Vagina (tissue), 2 donors: ENCODE measurements around the gene NXNL2. TPM values are rescaled to one million over a fixed set of nuclear protein-coding genes. Genes with fewer than 3 reads are reported as not detected.
A peak's percentile ranks its signal among the peaks of the same experiment; 100 is the strongest.

Experiments used
- DNase-seq, 2 donors: peaks; one replicate each; pipeline ENCODE4 v3.0.0-alpha.2; 2017; ENCODE audit errors: extremely low spot score in 2 of 2
- H3K27ac ChIP-seq: fragments of 200-600 bp; sonication (generic); one replicate; pipeline ENCODE4 v1.5.1; 2019
- H3K27me3 ChIP-seq: fragments of 200-600 bp; sonication (generic); one replicate; pipeline ENCODE4 v1.5.1; 2019
- H3K36me3 ChIP-seq, 2 donors: fragments of 200-600 bp; sonication (generic); one replicate each; pipeline ENCODE4 v1.5.1; 2017 to 2019
- H3K4me1 ChIP-seq: fragments of 200-600 bp; sonication (generic); one replicate; pipeline ENCODE4 v1.5.1; 2019
- H3K4me3 ChIP-seq, 2 donors: fragments of 200-600 bp; sonication (generic); 1 replicate in 1 of 2; 2 replicates in 1 of 2; pipeline ENCODE4 v1.5.1; 2016 to 2019
- H3K9me3 ChIP-seq: fragments of 200-600 bp; sonication (generic); one replicate; pipeline ENCODE4 v1.5.1; 2019
- POLR2A ChIP-seq, 2 donors: fragments of 450-650 bp; IDR thresholded peaks; one replicate each; pipeline ENCODE4 v1.6.1; 2017; ENCODE audit warnings: antibody characterized with exemption in 2 of 2, mild to moderate bottlenecking in 2 of 2, moderate library complexity in 2 of 2
- POLR2AphosphoS5 ChIP-seq, 2 donors: sonication (generic); formaldehyde crosslinking; IDR thresholded peaks; one replicate each; pipeline ENCODE4 v1.9.0; 2017; ENCODE audit warnings: antibody characterized with exemption in 2 of 2, mild to moderate bottlenecking in 2 of 2, low read depth in 1 of 2; ENCODE audit not compliant: insufficient read depth in 1 of 2
- intact Hi-C: fragments of 100-400 bp; cut with DNase I; formaldehyde crosslinking; loops from one replicate; pipeline ENCODE4 v1.15.1; 2023
- total RNA-seq: library from RNA; depleted of rRNA; stranded (reverse); fragments of >200 nt; gene quantifications from one replicate; pipeline ENCODE4 v1.2.3, GENCODE V29; 2016
- TF ChIP-seq, protein P1 (sequence below), 3 experiments: fragments of 450-650 bp in 2 of 3; fragments of 200-600 bp in 1 of 3; sonication (generic) in 1 of 3; IDR thresholded peaks; one replicate each; pipeline ENCODE4 v1.5.1; 2017 to 2019; ENCODE audit warnings: antibody characterized with exemption in 3 of 3, mild to moderate bottlenecking in 2 of 3, moderate library complexity in 2 of 3

Gene NXNL2
- total RNA-seq, 1 donor from 2014 or later = 2.5 TPM

DNA sequence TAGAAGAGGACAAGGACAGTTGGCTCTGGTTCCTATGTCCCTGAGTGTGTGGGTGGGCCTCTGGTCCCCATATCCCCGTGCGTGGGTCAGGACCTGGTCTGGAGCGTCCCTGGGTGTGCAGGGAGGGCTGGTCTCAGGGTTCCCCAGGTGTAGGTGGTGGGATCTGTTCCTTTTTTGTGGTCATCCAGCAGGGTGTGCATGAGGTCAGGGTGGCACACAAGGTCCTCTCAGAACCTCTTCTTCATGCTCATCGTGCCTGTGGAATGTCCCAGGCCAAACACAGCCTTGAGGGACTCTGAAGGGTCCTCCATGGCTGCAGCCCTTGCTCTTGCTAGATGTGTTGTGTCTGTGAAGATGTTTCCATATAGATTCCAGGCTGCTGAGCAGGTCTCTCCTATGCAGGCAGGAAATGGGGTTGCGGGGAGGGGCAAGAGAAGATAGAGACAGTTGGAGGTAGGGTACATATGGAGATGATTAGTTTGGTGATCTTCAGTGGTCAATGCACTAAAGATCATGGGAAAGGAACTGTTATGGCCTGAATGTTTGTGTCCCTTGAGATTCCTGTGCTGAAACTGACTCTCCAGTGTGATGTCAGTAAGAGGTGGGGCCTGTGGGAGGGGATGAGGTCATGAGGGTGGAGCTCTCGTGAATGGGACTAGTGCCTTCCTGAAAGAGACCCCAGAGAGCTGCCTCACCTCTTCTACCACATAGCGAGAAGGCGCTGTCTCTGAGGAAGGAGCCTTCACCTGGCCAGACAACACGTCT is 53.1 kb downstream of the NXNL2 start:
- Histone ChIP-seq H3K4me1 (no peaks in the 10 kb centered on the region), H3K9me3 (no peaks in the 10 kb centered on the region), H3K4me3 (no peak overlapping the region), H3K27ac (no peak overlapping the region), H3K36me3 (no peaks in the 10 kb centered on the region), H3K27me3 (no peaks in the 10 kb centered on the region)
- intact Hi-C loops = loop anchor here (10.0 kb wide), 1 partner anchor 493 kb away; no protein-coding TSS in a partner anchor
- DNase-seq = no peak
- TF ChIP-seq POLR2AphosphoS5 (IDR thresholded peaks at IDR 0.05; ENCODE audit: insufficient read depth in 1 of 2, low read depth in 1 of 2) (no peak), POLR2A (IDR thresholded peaks at IDR 0.05) (no peak)
- TF ChIP-seq, protein P1, sequence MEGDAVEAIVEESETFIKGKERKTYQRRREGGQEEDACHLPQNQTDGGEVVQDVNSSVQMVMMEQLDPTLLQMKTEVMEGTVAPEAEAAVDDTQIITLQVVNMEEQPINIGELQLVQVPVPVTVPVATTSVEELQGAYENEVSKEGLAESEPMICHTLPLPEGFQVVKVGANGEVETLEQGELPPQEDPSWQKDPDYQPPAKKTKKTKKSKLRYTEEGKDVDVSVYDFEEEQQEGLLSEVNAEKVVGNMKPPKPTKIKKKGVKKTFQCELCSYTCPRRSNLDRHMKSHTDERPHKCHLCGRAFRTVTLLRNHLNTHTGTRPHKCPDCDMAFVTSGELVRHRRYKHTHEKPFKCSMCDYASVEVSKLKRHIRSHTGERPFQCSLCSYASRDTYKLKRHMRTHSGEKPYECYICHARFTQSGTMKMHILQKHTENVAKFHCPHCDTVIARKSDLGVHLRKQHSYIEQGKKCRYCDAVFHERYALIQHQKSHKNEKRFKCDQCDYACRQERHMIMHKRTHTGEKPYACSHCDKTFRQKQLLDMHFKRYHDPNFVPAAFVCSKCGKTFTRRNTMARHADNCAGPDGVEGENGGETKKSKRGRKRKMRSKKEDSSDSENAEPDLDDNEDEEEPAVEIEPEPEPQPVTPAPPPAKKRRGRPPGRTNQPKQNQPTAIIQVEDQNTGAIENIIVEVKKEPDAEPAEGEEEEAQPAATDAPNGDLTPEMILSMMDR (IDR thresholded peaks at IDR 0.05) = no peak

DNA sequence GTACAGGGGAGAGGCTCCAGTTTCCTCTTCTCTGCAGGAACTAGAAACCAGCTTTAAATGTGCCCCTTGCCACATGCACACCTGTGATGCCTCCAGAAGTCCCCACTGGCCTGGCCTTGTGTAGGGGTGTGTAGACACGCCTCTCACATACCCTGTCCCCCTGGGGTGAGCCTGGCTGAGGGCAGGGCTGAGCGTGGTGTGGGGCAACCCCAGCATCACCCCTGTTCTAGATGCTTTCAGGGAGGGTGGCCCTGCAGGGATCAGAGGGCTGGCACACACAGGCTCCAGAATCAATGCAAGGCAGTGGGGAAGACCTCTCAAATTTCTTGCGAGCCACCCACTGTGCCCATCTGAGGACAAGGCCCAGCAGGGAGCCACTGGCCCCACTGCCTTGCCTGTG is 54.7 kb downstream of the NXNL2 start:
- no peaks in the 10 kb centered on the region for H3K4me1 ChIP-seq
- no peak overlapping the region for H3K4me3 ChIP-seq
- TF ChIP-seq, protein P1 (IDR thresholded peaks at IDR 0.05) = no peak
- no peak for TF ChIP-seq POLR2A (IDR thresholded peaks at IDR 0.05)
- TF ChIP-seq POLR2AphosphoS5 (IDR thresholded peaks at IDR 0.05; ENCODE audit: insufficient read depth in 1 of 2, low read depth in 1 of 2) = no peak
- H3K27ac ChIP-seq = no peak overlapping the region
- H3K36me3 ChIP-seq = no peaks in the 10 kb centered on the region
- no peaks in the 10 kb centered on the region for H3K9me3 ChIP-seq
- intact Hi-C loops = loop anchor here (10.0 kb wide), 2 partner anchors 495 to 685 kb away; no protein-coding TSS in a partner anchor
- H3K27me3 ChIP-seq = no peaks in the 10 kb centered on the region
- DNase-seq = no peak

DNA sequence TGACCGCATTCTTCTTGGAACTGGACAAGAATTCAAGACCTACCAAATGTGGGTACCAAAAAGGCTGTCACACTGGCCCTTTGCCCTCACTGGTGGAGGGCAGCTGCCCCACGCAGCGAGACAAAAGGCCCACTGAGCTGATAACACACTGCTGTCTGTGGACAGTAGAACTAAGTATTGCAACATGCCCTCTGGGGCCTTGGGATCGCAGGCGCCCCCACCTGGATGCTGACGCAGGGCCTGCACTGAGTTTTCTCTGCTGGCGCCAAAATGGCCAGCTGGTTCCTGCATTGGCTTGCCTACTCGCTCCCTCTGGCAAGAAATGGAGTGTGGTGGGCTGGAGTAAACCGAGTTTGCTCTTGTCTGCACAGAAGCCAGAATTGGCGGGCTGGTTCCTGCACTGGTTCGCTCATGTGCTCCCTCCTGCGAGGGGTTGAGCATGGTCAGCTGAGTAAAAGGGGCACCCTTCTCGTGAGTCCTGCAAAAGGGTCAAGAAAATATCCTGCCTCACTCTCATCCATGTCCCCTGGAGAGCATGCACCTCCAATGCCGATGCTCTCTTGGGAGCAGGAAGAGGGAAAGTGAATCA is 55.7 kb downstream of the NXNL2 start:
- Histone ChIP-seq H3K27me3 (no peaks in the 10 kb centered on the region), H3K36me3 (no peaks in the 10 kb centered on the region), H3K4me1 (no peaks in the 10 kb centered on the region), H3K9me3 (no peaks in the 10 kb centered on the region), H3K27ac (no peak overlapping the region), H3K4me3 (no peak overlapping the region)
- TF ChIP-seq POLR2AphosphoS5 (IDR thresholded peaks at IDR 0.05; ENCODE audit: insufficient read depth in 1 of 2, low read depth in 1 of 2) = no peak
- no peak for TF ChIP-seq POLR2A (IDR thresholded peaks at IDR 0.05)
- intact Hi-C loops = loop anchor here (10.0 kb wide), 1 partner anchor 684 kb away; no protein-coding TSS in a partner anchor
- DNase-seq = no peak

DNA sequence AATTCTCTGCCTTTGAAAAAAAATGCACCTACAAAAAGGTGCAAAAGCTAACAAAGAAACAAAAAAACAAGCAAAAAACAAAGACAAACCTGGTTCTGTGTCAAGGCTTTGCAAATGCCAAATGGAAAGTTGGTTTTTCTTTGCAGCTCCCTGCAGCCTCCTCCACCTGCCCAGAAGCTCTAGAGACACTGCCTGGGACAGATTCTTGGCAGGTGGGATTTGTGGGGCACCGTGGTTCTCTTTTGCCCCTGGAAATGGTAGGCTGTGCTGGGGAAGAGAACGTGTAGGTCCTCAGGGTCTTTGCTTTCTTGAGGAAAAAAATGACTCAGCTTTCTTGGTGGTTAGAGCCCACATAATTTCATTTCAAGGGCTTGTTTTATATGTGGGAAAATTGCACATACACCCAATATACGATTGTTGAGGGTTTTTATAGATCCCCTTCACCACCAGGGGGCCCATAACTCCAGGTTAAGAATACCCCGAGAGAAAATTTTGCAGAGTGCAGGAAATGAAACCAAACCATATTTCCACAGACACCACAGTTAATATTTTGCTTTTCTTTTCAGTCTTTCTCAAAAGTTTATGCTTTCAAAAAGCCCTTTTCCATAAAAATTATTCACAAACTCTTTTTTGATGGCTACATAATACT is 58.7 kb downstream of the NXNL2 start:
- DNase-seq = no peak
- Histone ChIP-seq H3K27me3 (no peaks in the 10 kb centered on the region), H3K4me1 (no peaks in the 10 kb centered on the region), H3K9me3 (no peaks in the 10 kb centered on the region), H3K4me3 (no peak overlapping the region), H3K36me3 (no peaks in the 10 kb centered on the region), H3K27ac (no peak overlapping the region)
- intact Hi-C loops = loop anchor here (1.0 to 10.0 kb wide), 2 partner anchors 407 to 681 kb away; no protein-coding TSS in a partner anchor
- TF ChIP-seq, protein P1 (IDR thresholded peaks at IDR 0.05) = peak; percentile 16 to 76 (median 73)
- TF ChIP-seq POLR2AphosphoS5 (IDR thresholded peaks at IDR 0.05; ENCODE audit: insufficient read depth in 1 of 2, low read depth in 1 of 2) = no peak

Other genes with a start within 250 kb of the NXNL2 start
- gene SPIN1, start 146.7 kb upstream of the NXNL2 start, total RNA-seq = 72.9 TPM